Upper lobe of left lung (tissue), 4 donors: Measurements from ENCODE around the gene FASTKD1.

Experiments used
- EP300 ChIP-seq, 4 donors: sonication (generic); formaldehyde crosslinking; IDR thresholded peaks; one replicate each; pipeline ENCODE4 v1.5.1; 2017; ENCODE audit warnings: antibody characterized with exemption in 4 of 4, control low read depth in 2 of 4
- POLR2A ChIP-seq, 4 donors: fragments of 450-650 bp; IDR thresholded peaks; one replicate each; pipeline ENCODE4 v1.5.1; 2016 to 2017; ENCODE audit warnings: antibody characterized with exemption in 4 of 4, mild to moderate bottlenecking in 2 of 4
- POLR2AphosphoS5 ChIP-seq, 2 donors: sonication (generic); formaldehyde crosslinking; IDR thresholded peaks; one replicate each; pipeline ENCODE4 v1.5.1; 2017; ENCODE audit warnings: antibody characterized with exemption in 2 of 2
- TF ChIP-seq, protein P1 (sequence below), 6 experiments: fragments of 450-650 bp in 4 of 6; fragments of 200-600 bp in 2 of 6; sonication (generic) in 2 of 6; IDR thresholded peaks; one replicate each; pipeline ENCODE4 v1.5.1; 2016 to 2019; ENCODE audit warnings: antibody characterized with exemption in 6 of 6

DNA sequence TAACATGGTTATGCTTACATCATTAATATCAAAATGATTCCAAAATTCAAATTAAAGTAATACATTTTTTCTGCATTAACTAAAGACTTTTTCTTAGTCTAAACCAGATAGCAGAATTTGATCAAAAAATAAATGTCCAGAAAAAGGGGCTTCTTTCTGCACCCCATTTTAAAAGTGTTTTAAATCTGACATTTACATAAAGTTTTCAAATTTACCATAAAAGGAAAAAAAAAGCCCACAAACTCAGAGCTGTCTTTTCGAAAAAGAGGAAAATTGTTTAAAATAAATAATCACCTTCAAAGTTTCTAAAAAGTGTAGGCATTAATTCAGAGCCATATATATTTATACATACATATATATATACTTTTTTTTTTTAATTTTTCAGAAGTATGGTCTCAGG, 1.5 kb downstream of the FASTKD1 start:
- TF ChIP-seq, protein P1, sequence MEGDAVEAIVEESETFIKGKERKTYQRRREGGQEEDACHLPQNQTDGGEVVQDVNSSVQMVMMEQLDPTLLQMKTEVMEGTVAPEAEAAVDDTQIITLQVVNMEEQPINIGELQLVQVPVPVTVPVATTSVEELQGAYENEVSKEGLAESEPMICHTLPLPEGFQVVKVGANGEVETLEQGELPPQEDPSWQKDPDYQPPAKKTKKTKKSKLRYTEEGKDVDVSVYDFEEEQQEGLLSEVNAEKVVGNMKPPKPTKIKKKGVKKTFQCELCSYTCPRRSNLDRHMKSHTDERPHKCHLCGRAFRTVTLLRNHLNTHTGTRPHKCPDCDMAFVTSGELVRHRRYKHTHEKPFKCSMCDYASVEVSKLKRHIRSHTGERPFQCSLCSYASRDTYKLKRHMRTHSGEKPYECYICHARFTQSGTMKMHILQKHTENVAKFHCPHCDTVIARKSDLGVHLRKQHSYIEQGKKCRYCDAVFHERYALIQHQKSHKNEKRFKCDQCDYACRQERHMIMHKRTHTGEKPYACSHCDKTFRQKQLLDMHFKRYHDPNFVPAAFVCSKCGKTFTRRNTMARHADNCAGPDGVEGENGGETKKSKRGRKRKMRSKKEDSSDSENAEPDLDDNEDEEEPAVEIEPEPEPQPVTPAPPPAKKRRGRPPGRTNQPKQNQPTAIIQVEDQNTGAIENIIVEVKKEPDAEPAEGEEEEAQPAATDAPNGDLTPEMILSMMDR (IDR thresholded peaks at IDR 0.05) = no peak
- no peak for TF ChIP-seq POLR2AphosphoS5 (IDR thresholded peaks at IDR 0.05)
- no peak for TF ChIP-seq EP300 (IDR thresholded peaks at IDR 0.05)
- TF ChIP-seq POLR2A (IDR thresholded peaks at IDR 0.05) = no peak
